ENCODE data around the gene NPAP1. TPM values are rescaled to one million over a fixed set of nuclear protein-coding genes. Genes with fewer than 3 reads are reported as not detected.

The NPAP1 gene
- total RNA-seq, 1 experiment from 2014 or later, result not detected

GRCh38 chr15:24659622-24660021 is 16.0 kb upstream of the NPAP1 start:
- Histone ChIP-seq H3K4me1 (ENCODE audit: insufficient read depth, low read length) (no peaks in the 10 kb centered on the region), H3K27ac (ENCODE audit: low read length) (no peak overlapping the region), H2AFZ (ENCODE audit: low read length) (no peak overlapping the region), H3F3A (ENCODE audit: low read length, unreplicated experiment) (no peaks in the 10 kb centered on the region), H3K9me3 (ENCODE audit: low read length) (peaks cover 14% of the 10 kb centered on the region), H3K27me3 (ENCODE audit: low read length) (no peaks in the 10 kb centered on the region), H3K4me2 (ENCODE audit: low read length) (no peak overlapping the region), H3K9ac (ENCODE audit: low read length) (no peak overlapping the region), H3K79me2 (ENCODE audit: low read length) (no peaks in the 10 kb centered on the region), H4K20me1 (ENCODE audit: low read length) (no peaks in the 10 kb centered on the region), H3K36me3 (ENCODE audit: low read depth, low read length) (no peaks in the 10 kb centered on the region), H3K9me2 (replicated peaks; ENCODE audit: low read length) (no peaks in the 10 kb centered on the region), H3K4me3 (ENCODE audit: low read length) (no peak overlapping the region)
- ChIA-PET CTCF (no interaction called here), POLR2A (ENCODE audit: unreplicated experiment) (no interaction called here)
- intact Hi-C loops (cut with micrococcal nuclease), result no loop called here
- ATAC-seq, result no peak
- no TSS peak for BruUV-seq (replicated peaks)
- no peak for DNase-seq
- TF ChIP-seq EZH2phosphoT487 (IDR thresholded peaks at IDR 0.05; ENCODE audit: borderline replicate concordance, low read length) (no peak), EZH2 (IDR thresholded peaks at IDR 0.05; ENCODE audit: low read length, unreplicated experiment) (no peak)
- TF ChIP-seq, protein P1, sequence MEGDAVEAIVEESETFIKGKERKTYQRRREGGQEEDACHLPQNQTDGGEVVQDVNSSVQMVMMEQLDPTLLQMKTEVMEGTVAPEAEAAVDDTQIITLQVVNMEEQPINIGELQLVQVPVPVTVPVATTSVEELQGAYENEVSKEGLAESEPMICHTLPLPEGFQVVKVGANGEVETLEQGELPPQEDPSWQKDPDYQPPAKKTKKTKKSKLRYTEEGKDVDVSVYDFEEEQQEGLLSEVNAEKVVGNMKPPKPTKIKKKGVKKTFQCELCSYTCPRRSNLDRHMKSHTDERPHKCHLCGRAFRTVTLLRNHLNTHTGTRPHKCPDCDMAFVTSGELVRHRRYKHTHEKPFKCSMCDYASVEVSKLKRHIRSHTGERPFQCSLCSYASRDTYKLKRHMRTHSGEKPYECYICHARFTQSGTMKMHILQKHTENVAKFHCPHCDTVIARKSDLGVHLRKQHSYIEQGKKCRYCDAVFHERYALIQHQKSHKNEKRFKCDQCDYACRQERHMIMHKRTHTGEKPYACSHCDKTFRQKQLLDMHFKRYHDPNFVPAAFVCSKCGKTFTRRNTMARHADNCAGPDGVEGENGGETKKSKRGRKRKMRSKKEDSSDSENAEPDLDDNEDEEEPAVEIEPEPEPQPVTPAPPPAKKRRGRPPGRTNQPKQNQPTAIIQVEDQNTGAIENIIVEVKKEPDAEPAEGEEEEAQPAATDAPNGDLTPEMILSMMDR (conservative IDR thresholded peaks at IDR 0.05; ENCODE audit: low read depth, low read length), result no peak

- peaks cover 15% of the 10 kb centered on the region; the same call in 1 of the 2 replicates for H3K9me3 ChIP-seq (ENCODE audit: low read length)
- no peak overlapping the region for H3K27ac ChIP-seq (ENCODE audit: low read length)
- no TSS peak for BruUV-seq (replicated peaks)
- intact Hi-C loops (cut with micrococcal nuclease), result no loop called here
- no peaks in the 10 kb centered on the region for H4K20me1 ChIP-seq (ENCODE audit: low read length)
- H3K79me2 ChIP-seq (ENCODE audit: low read length), result no peaks in the 10 kb centered on the region
- H3K36me3 ChIP-seq (ENCODE audit: low read depth, low read length), result no peaks in the 10 kb centered on the region
- no peak overlapping the region for H3K4me3 ChIP-seq (ENCODE audit: low read length)
- ATAC-seq, result no peak
- no peak for DNase-seq
- H3F3A ChIP-seq (ENCODE audit: low read length, unreplicated experiment), result no peaks in the 10 kb centered on the region
- TF ChIP-seq EZH2phosphoT487 (IDR thresholded peaks at IDR 0.05; ENCODE audit: borderline replicate concordance, low read length) (no peak), EZH2 (IDR thresholded peaks at IDR 0.05; ENCODE audit: low read length, unreplicated experiment) (no peak)
- TF ChIP-seq, protein P1 (conservative IDR thresholded peaks at IDR 0.05; ENCODE audit: low read depth, low read length), result no peak
- no peak overlapping the region for H3K4me2 ChIP-seq (ENCODE audit: low read length)
- CTCF ChIA-PET, result no interaction called here
- H3K9ac ChIP-seq (ENCODE audit: low read length), result no peak overlapping the region
- H3K4me1 ChIP-seq (ENCODE audit: insufficient read depth, low read length), result no peaks in the 10 kb centered on the region
- no peaks in the 10 kb centered on the region for H3K9me2 ChIP-seq (replicated peaks; ENCODE audit: low read length)
- no peak overlapping the region for H2AFZ ChIP-seq (ENCODE audit: low read length)
- POLR2A ChIA-PET (ENCODE audit: unreplicated experiment), result no interaction called here
- no peaks in the 10 kb centered on the region for H3K27me3 ChIP-seq (ENCODE audit: low read length)
These were observed 12.6 kb upstream of the NPAP1 start for GRCh38 chr15:24662991-24663390.

DNA sequence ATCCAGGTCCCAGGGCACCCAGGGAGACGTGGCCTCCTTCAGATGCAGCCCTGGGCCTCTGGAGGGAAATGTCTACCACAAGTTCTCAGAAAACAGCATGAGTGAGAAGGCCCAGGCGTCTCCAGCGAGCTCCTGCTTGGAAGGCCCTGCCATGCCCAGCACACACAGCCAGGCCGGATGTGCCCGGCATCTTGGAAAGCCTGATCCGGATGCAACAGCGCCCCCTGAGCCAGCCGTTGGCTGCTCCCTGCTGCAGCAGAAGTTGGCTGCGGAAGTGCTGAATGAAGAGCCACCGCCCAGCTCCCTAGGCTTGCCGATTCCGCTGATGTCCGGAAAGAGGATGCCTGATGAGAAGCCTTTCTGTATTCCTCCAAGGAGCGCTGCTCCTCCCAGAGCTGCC is 856 bp downstream of the NPAP1 start:
- no TSS peak for BruUV-seq (replicated peaks)
- intact Hi-C loops (cut with micrococcal nuclease), result no loop called here
- no peak for ATAC-seq

More for the DNA sequence above, 856 bp downstream of the NPAP1 start:
- H3K9ac ChIP-seq (ENCODE audit: low read length), result no peak overlapping the region
- H3K9me3 ChIP-seq (ENCODE audit: low read length), result 0 out of 2 replicates have a peak, but pooled peaks cover 5% of the 10 kb centered on the region
- H3K27me3 ChIP-seq (ENCODE audit: low read length), result no peaks in the 10 kb centered on the region
- H3F3A ChIP-seq (ENCODE audit: low read length, unreplicated experiment), result no peaks in the 10 kb centered on the region
- TF ChIP-seq EZH2 (IDR thresholded peaks at IDR 0.05; ENCODE audit: low read length, unreplicated experiment), result no peak
- no peak for TF ChIP-seq EZH2phosphoT487 (IDR thresholded peaks at IDR 0.05; ENCODE audit: borderline replicate concordance, low read length)
- TF ChIP-seq, protein P1 (conservative IDR thresholded peaks at IDR 0.05; ENCODE audit: low read depth, low read length), result no peak
- no peak overlapping the region for H3K4me2 ChIP-seq (ENCODE audit: low read length)
- H3K36me3 ChIP-seq (ENCODE audit: low read depth, low read length), result no peaks in the 10 kb centered on the region
- no peaks in the 10 kb centered on the region for H3K4me1 ChIP-seq (ENCODE audit: insufficient read depth, low read length)
- ChIA-PET CTCF (no interaction called here), POLR2A (ENCODE audit: unreplicated experiment) (no interaction called here)
- H2AFZ ChIP-seq (ENCODE audit: low read length), result no peak overlapping the region
- no peak overlapping the region for H3K27ac ChIP-seq (ENCODE audit: low read length)
- H3K9me2 ChIP-seq (replicated peaks; ENCODE audit: low read length), result no peaks in the 10 kb centered on the region
- no peaks in the 10 kb centered on the region for H4K20me1 ChIP-seq (ENCODE audit: low read length)
- H3K79me2 ChIP-seq (ENCODE audit: low read length), result no peaks in the 10 kb centered on the region
- no peak overlapping the region for H3K4me3 ChIP-seq (ENCODE audit: low read length)
- no peak for DNase-seq
